B cell (primary cell): ENCODE measurements around the gene MYO1B. TPM values are rescaled to one million over a fixed set of nuclear protein-coding genes. Genes with fewer than 3 reads are reported as not detected.

ENCODE experiments used
- ATAC-seq: fragments of 200-7000 bp; cut with Tn5 transposase; one replicate; pipeline ENCODE4 v1.10.0; 2021; ENCODE audit warnings: low read depth, mild to moderate bottlenecking, moderate number of reproducible peaks, moderate library complexity
- CTCF ChIA-PET: fragments of 350-600 bp; sonication (Branson Sonifier 250); formaldehyde crosslinking; loops from one replicate; lab custom pipeline; 2021; ENCODE audit warnings: antibody characterized with exemption, inconsistent platforms; lab: Charles Lee
- POLR2A ChIA-PET: fragments of 350-600 bp; sonication (Branson Sonifier 250); formaldehyde crosslinking; loops from one replicate; lab custom pipeline; 2021; ENCODE audit warnings: antibody characterized with exemption; lab: Charles Lee
- DNase-seq: peaks from one replicate; pipeline ENCODE4 v3.0.0; 2013
- H2AFZ ChIP-seq: 2 replicates; pipeline ENCODE4 v1.6.1; 2012; ENCODE audit warnings: mild to moderate bottlenecking, low read depth, low read length; ENCODE audit not compliant: insufficient read depth, poor library complexity, severe bottlenecking
- H3K27ac ChIP-seq, 2 donors: 1 replicate in 1 of 2; 2 replicates in 1 of 2; pipeline ENCODE4 v1.5.1; 2012 to 2013; ENCODE audit warnings: low read length in 2 of 2, mild to moderate bottlenecking in 2 of 2, moderate library complexity in 1 of 2
- H3K27me3 ChIP-seq, 4 experiments: fragments of 200-600 bp in 1 of 4; sonication (generic) in 1 of 4; replicated peaks in 1 of 4; 1 replicate in 2 of 4; 2 replicates in 2 of 4; pipeline versions ENCODE4 v1.6.1 to v1.7.0; 2013 to 2016; ENCODE audit warnings: low read length in 3 of 4, mild to moderate bottlenecking in 2 of 4, mixed read lengths in 1 of 4, moderate library complexity in 1 of 4; ENCODE audit not compliant: insufficient read depth in 4 of 4, control insufficient read depth in 3 of 4; ENCODE audit errors: control extremely low read depth in 1 of 4
- H3K36me3 ChIP-seq, 2 experiments: replicated peaks in 1 of 2; 1 replicate in 1 of 2; 2 replicates in 1 of 2; pipeline versions ENCODE4 v1.6.1 to v1.7.1; 2013; ENCODE audit warnings: low read length in 1 of 2; ENCODE audit not compliant: insufficient read depth in 2 of 2, control insufficient read depth in 1 of 2; ENCODE audit errors: control extremely low read depth in 1 of 2, extremely low read depth in 1 of 2
- H3K4me1 ChIP-seq, 2 donors: fragments of 200-600 bp in 1 of 2; sonication (generic) in 1 of 2; 1 replicate in 1 of 2; 2 replicates in 1 of 2; pipeline versions ENCODE4 v1.5.1 to v1.6.1; 2013 to 2017; ENCODE audit warnings: low read length in 2 of 2; ENCODE audit not compliant: control insufficient read depth in 2 of 2, insufficient read depth in 2 of 2
- H3K4me2 ChIP-seq: replicated peaks from 2 replicates; pipeline ENCODE3; 2012; ENCODE audit warnings: mild to moderate bottlenecking, low read depth, low read length; ENCODE audit not compliant: poor library complexity, severe bottlenecking
- H3K4me3 ChIP-seq, 5 experiments: fragments of 200-600 bp in 1 of 5; sonication (generic) in 1 of 5; 1 replicate in 3 of 5; 2 replicates in 2 of 5; pipeline versions ENCODE4 v1.5.1 to v1.7.0; 2011 to 2016; ENCODE audit warnings: low read length in 4 of 5, mild to moderate bottlenecking in 4 of 5, low read depth in 2 of 5, control low read depth in 1 of 5, moderate library complexity in 1 of 5; ENCODE audit not compliant: insufficient read depth in 1 of 5; ENCODE audit errors: control extremely low read depth in 1 of 5, extremely low read depth in 1 of 5
- H3K79me2 ChIP-seq: fragments of 200-600 bp; sonication (generic); one replicate; pipeline ENCODE4 v1.6.0; 2016; ENCODE audit warnings: low read length; ENCODE audit not compliant: control insufficient read depth, insufficient read depth
- H3K9ac ChIP-seq: fragments of 200-600 bp; sonication (generic); 2 replicates; pipeline ENCODE4 v1.6.1; 2017; ENCODE audit warnings: mild to moderate bottlenecking, low read length, moderate library complexity
- H3K9me3 ChIP-seq, 3 donors: one replicate each; pipeline versions ENCODE4 v1.6.1 to v1.7.1; 2013; ENCODE audit warnings: low read length in 2 of 3; ENCODE audit not compliant: control insufficient read depth in 2 of 3, insufficient read depth in 1 of 3; ENCODE audit errors: control extremely low read depth in 1 of 3
- H4K20me1 ChIP-seq: 2 replicates; pipeline ENCODE4 v1.6.0; 2012; ENCODE audit warnings: mild to moderate bottlenecking, low read length; ENCODE audit not compliant: insufficient read depth, control insufficient read depth, poor library complexity, severe bottlenecking
- H3K27ac Mint-ChIP-seq: one replicate; pipeline ENCODE4 v1.8.0; 2021; ENCODE audit warnings: mixed read lengths
- H3K27me3 Mint-ChIP-seq: one replicate; pipeline ENCODE4 v1.8.0; 2021; ENCODE audit warnings: mixed read lengths
- H3K4me1 Mint-ChIP-seq: one replicate; pipeline ENCODE4 v1.8.0; 2021; ENCODE audit warnings: mixed read lengths
- H3K4me3 Mint-ChIP-seq: one replicate; pipeline ENCODE4 v1.8.0; 2021; ENCODE audit warnings: mixed read lengths
- H3K9me3 Mint-ChIP-seq: one replicate; pipeline ENCODE4 v1.8.0; 2022; ENCODE audit warnings: mixed read lengths; ENCODE audit not compliant: insufficient read depth
- CTCF ChIP-seq: fragments of 200-600 bp; IDR thresholded peaks from one replicate; pipeline ENCODE4 v1.8.0; 2022; ENCODE audit warnings: antibody characterized with exemption, mild to moderate bottlenecking
- EZH2 ChIP-seq: IDR thresholded peaks from 2 replicates; pipeline ENCODE4 v1.6.1; 2012; ENCODE audit warnings: borderline replicate concordance, low read depth, mild to moderate bottlenecking, moderate library complexity, low read length; ENCODE audit not compliant: insufficient read depth, poor library complexity, severe bottlenecking
- WGBS: methylation state at CpG from one replicate; pipeline ENCODE4 v1.1.5; 2013; ENCODE audit warnings: missing lambda C conversion rate; ENCODE audit not compliant: insufficient coverage; 5-methylcytosine and 5-hydroxymethylcytosine counted together
- intact Hi-C: fragments of 100-400 bp; cut with micrococcal nuclease; formaldehyde crosslinking; loops from one replicate; pipeline ENCODE4 v1.10.0; 2022
- polyA plus RNA-seq: library from polyadenylated mRNA; depleted of rRNA; stranded (reverse); fragments of >200 nt; gene quantifications from 2 replicates; pipeline ENCODE4 v1.2.3, GENCODE V29; 2012
- total RNA-seq, 2 donors: library from RNA; stranded (reverse); fragments of 120-200 nt in 1 of 2; gene quantifications; 1 replicate in 1 of 2; 2 replicates in 1 of 2; pipeline versions ENCODE4 v1.2.3 to v1.2.4, GENCODE V29; 2013 to 2022

MYO1B gene
- total and polyA plus RNA-seq, 2 donors (not counting 1 experiment from before 2014, with no cell fraction given): 0.67 to 4.4 TPM

- peaks cover 0 to 3% of the 10 kb centered on the region in 2 experiments for H3K36me3 ChIP-seq
- no peaks in the 10 kb centered on the region for H3K9me3 Mint-ChIP-seq
- no peak for DNase-seq
- ChIA-PET CTCF (no interaction called here), POLR2A (no interaction called here)
- no peak overlapping the region for H3K9ac ChIP-seq
- H3K4me1 ChIP-seq: no peaks in the 10 kb centered on the region
- no peaks in the 10 kb centered on the region for H3K27me3 ChIP-seq
- no peaks in the 10 kb centered on the region for H3K9me3 ChIP-seq
- TF ChIP-seq EZH2 (no peak), CTCF (no peak)
- no peak overlapping the region for H3K27ac ChIP-seq
- no CpG with 5 or more reads among the region's 2 CpGs for WGBS
- no peaks in the 10 kb centered on the region for H3K27me3 Mint-ChIP-seq
- no peak overlapping the region for H3K27ac Mint-ChIP-seq
- no peak overlapping the region for H2AFZ ChIP-seq
- intact Hi-C loops: no loop called here
- no peaks in the 10 kb centered on the region for H4K20me1 ChIP-seq
- ATAC-seq: no peak
- H3K4me3 Mint-ChIP-seq: no peak overlapping the region
- no peak overlapping the region for H3K4me2 ChIP-seq
- no peaks in the 10 kb centered on the region for H3K79me2 ChIP-seq
- no peak overlapping the region for H3K4me3 ChIP-seq
- no peaks in the 10 kb centered on the region for H3K4me1 Mint-ChIP-seq
Observed at GRCh38 chr2:191343796-191344338, 98.7 kb downstream of the MYO1B start.

GRCh38 chr2:191345788-191346187, 100.6 kb downstream of the MYO1B start:
- Mint-ChIP-seq H3K9me3 (no peaks in the 10 kb centered on the region), H3K27ac (no peak overlapping the region), H3K4me3 (no peak overlapping the region), H3K27me3 (no peaks in the 10 kb centered on the region), H3K4me1 (no peaks in the 10 kb centered on the region)
- POLR2A ChIA-PET: no interaction called here
- no peaks in the 10 kb centered on the region for H4K20me1 ChIP-seq
- TF ChIP-seq EZH2 (no peak), CTCF (no peak)
- H3K79me2 ChIP-seq: no peaks in the 10 kb centered on the region
- H2AFZ ChIP-seq: no peak overlapping the region
- DNase-seq (no peak), ATAC-seq (no peak)
- no peak overlapping the region for H3K27ac ChIP-seq
- no peaks in the 10 kb centered on the region for H3K4me1 ChIP-seq
- no peaks in the 10 kb centered on the region for H3K9me3 ChIP-seq
- CTCF ChIA-PET: no interaction called here
- H3K27me3 ChIP-seq: no peaks in the 10 kb centered on the region
- intact Hi-C loops: no loop called here
- H3K4me3 ChIP-seq: no peak overlapping the region
- peaks cover 0 to 3% of the 10 kb centered on the region in 2 experiments for H3K36me3 ChIP-seq
- no peak overlapping the region for H3K4me2 ChIP-seq
- no peak overlapping the region for H3K9ac ChIP-seq
